Measurements from ENCODE around the gene NFILZ. TPM values are rescaled to one million over a fixed set of nuclear protein-coding genes. Genes with fewer than 3 reads are reported as not detected.
A peak's percentile ranks its signal among the peaks of the same experiment; 100 is the strongest.
"Not testable (repeated sequence)": the region's sequence is repeated elsewhere in the genome, so short reads cannot be mapped to it uniquely, and the experiment has no call there.

Gene NFILZ
- polyA plus RNA-seq, 2 donors: not detected

- Histone ChIP-seq H3K27ac (ENCODE audit: low read depth in 2 of 2, low read length in 1 of 2) (peak overlapping the region in 1 of 2 donors; percentile 63), H3K9me3 (ENCODE audit: control insufficient read depth in 2 of 2, insufficient read depth in 1 of 2, low read depth in 1 of 2, low read length in 1 of 2) (no peaks in the 10 kb centered on the region), H3K4me3 (ENCODE audit: low read depth in 1 of 2, low read length in 2 of 2) (peak overlapping the region in 1 of 2 donors; percentile 40), H3K27me3 (ENCODE audit: control insufficient read depth in 1 of 2, insufficient read depth in 2 of 2, low read length in 2 of 2) (peaks cover 0 to 2% of the 10 kb centered on the region in 2 donors), H3K4me1 (ENCODE audit: control insufficient read depth in 2 of 2, insufficient read depth in 2 of 2, low read length in 1 of 2) (peaks cover 0 to 11% of the 10 kb centered on the region in 2 donors), H3K36me3 (ENCODE audit: control insufficient read depth in 2 of 2, insufficient read depth in 2 of 2, low read length in 1 of 2) (no peaks in the 10 kb centered on the region)
- 3 to 5% methylated on average over 7 to 9 of the region's 9 CpGs for WGBS, 2 donors
Observed at GRCh38 chr19:8610936-8611300, 19.5 kb upstream of the NFILZ start.

GRCh38 chr19:8611391-8611876 lies 19.0 kb upstream of the NFILZ start:
- 33 to 34% methylated on average over 18 of the region's 18 CpGs for WGBS, 2 donors
- Histone ChIP-seq H3K9me3 (ENCODE audit: control insufficient read depth in 2 of 2, insufficient read depth in 1 of 2, low read depth in 1 of 2, low read length in 1 of 2) (no peaks in the 10 kb centered on the region), H3K27ac (ENCODE audit: low read depth in 2 of 2, low read length in 1 of 2) (peak overlapping the region; percentile 1 to 17), H3K4me1 (ENCODE audit: control insufficient read depth in 2 of 2, insufficient read depth in 2 of 2, low read length in 1 of 2) (peaks cover 0 to 11% of the 10 kb centered on the region in 2 donors), H3K36me3 (ENCODE audit: control insufficient read depth in 2 of 2, insufficient read depth in 2 of 2, low read length in 1 of 2) (no peaks in the 10 kb centered on the region), H3K4me3 (ENCODE audit: low read depth in 1 of 2, low read length in 2 of 2) (no peak overlapping the region), H3K27me3 (ENCODE audit: control insufficient read depth in 1 of 2, insufficient read depth in 2 of 2, low read length in 2 of 2) (peaks cover 0 to 2% of the 10 kb centered on the region in 2 donors)

- Histone ChIP-seq H3K27me3 (ENCODE audit: control insufficient read depth in 1 of 2, insufficient read depth in 2 of 2, low read length in 2 of 2) (peaks cover 0 to 2% of the 10 kb centered on the region in 2 donors), H3K4me3 (ENCODE audit: low read depth in 1 of 2, low read length in 2 of 2) (no peak overlapping the region), H3K36me3 (ENCODE audit: control insufficient read depth in 2 of 2, insufficient read depth in 2 of 2, low read length in 1 of 2) (no peaks in the 10 kb centered on the region), H3K4me1 (ENCODE audit: control insufficient read depth in 2 of 2, insufficient read depth in 2 of 2, low read length in 1 of 2) (peaks cover 0 to 10% of the 10 kb centered on the region in 2 donors), H3K27ac (ENCODE audit: low read depth in 2 of 2, low read length in 1 of 2) (peak overlapping the region; percentile 1 to 17), H3K9me3 (ENCODE audit: control insufficient read depth in 2 of 2, insufficient read depth in 1 of 2, low read depth in 1 of 2, low read length in 1 of 2) (no peaks in the 10 kb centered on the region)
- WGBS, 2 donors: 38 to 43% methylated on average over 12 of the region's 12 CpGs
Observed at GRCh38 chr19:8611877-8612806, 18.3 kb upstream of the NFILZ start.

- 39 to 45% methylated on average over 5 of the region's 5 CpGs for WGBS, 2 donors
- Histone ChIP-seq H3K27ac (ENCODE audit: low read depth in 2 of 2, low read length in 1 of 2) (no peak overlapping the region), H3K9me3 (ENCODE audit: control insufficient read depth in 2 of 2, insufficient read depth in 1 of 2, low read depth in 1 of 2, low read length in 1 of 2) (no peaks in the 10 kb centered on the region)
Observed at GRCh38 chr19:8612807-8613171, 17.6 kb upstream of the NFILZ start.

GRCh38 chr19:8614455-8614854 lies 16.0 kb upstream of the NFILZ start:
- WGBS, 2 donors: 67 to 79% methylated on average over 2 of the region's 2 CpGs
- Histone ChIP-seq H3K4me3 (ENCODE audit: low read depth in 1 of 2, low read length in 2 of 2) (no peak overlapping the region), H3K36me3 (ENCODE audit: control insufficient read depth in 2 of 2, insufficient read depth in 2 of 2, low read length in 1 of 2) (no peaks in the 10 kb centered on the region), H3K4me1 (ENCODE audit: control insufficient read depth in 2 of 2, insufficient read depth in 2 of 2, low read length in 1 of 2) (peaks cover 0 to 7% of the 10 kb centered on the region in 2 donors), H3K27ac (ENCODE audit: low read depth in 2 of 2, low read length in 1 of 2) (no peak overlapping the region), H3K9me3 (ENCODE audit: control insufficient read depth in 2 of 2, insufficient read depth in 1 of 2, low read depth in 1 of 2, low read length in 1 of 2) (no peaks in the 10 kb centered on the region), H3K27me3 (ENCODE audit: control insufficient read depth in 1 of 2, insufficient read depth in 2 of 2, low read length in 2 of 2) (peaks cover 0 to 2% of the 10 kb centered on the region in 2 donors)

More at GRCh38 chr19:8612807-8613171, 17.6 kb upstream of the NFILZ start:
- no peak overlapping the region for H3K4me3 ChIP-seq (ENCODE audit: low read depth in 1 of 2, low read length in 2 of 2)
- peaks cover 0 to 2% of the 10 kb centered on the region in 2 donors for H3K27me3 ChIP-seq (ENCODE audit: control insufficient read depth in 1 of 2, insufficient read depth in 2 of 2, low read length in 2 of 2)
- no peaks in the 10 kb centered on the region for H3K36me3 ChIP-seq (ENCODE audit: control insufficient read depth in 2 of 2, insufficient read depth in 2 of 2, low read length in 1 of 2)
- peaks cover 0 to 7% of the 10 kb centered on the region in 2 donors for H3K4me1 ChIP-seq (ENCODE audit: control insufficient read depth in 2 of 2, insufficient read depth in 2 of 2, low read length in 1 of 2)

GRCh38 chr19:8615024-8615423 lies 15.4 kb upstream of the NFILZ start:
- WGBS, 2 donors: 30 to 32% methylated on average over 6 of the region's 6 CpGs
- H3K27ac ChIP-seq (ENCODE audit: low read depth in 2 of 2, low read length in 1 of 2): no peak overlapping the region

GRCh38 chr19:8615813-8616596 lies 14.4 kb upstream of the NFILZ start:
- Histone ChIP-seq H3K9me3 (ENCODE audit: control insufficient read depth in 2 of 2, insufficient read depth in 1 of 2, low read depth in 1 of 2, low read length in 1 of 2) (no peaks in the 10 kb centered on the region), H3K36me3 (ENCODE audit: control insufficient read depth in 2 of 2, insufficient read depth in 2 of 2, low read length in 1 of 2) (no peaks in the 10 kb centered on the region), H3K4me3 (ENCODE audit: low read depth in 1 of 2, low read length in 2 of 2) (no peak overlapping the region), H3K27ac (ENCODE audit: low read depth in 2 of 2, low read length in 1 of 2) (no peak overlapping the region), H3K4me1 (ENCODE audit: control insufficient read depth in 2 of 2, insufficient read depth in 2 of 2, low read length in 1 of 2) (no peaks in the 10 kb centered on the region), H3K27me3 (ENCODE audit: control insufficient read depth in 1 of 2, insufficient read depth in 2 of 2, low read length in 2 of 2) (no peaks in the 10 kb centered on the region)
- 29 to 36% methylated on average over 22 to 23 of the region's 23 CpGs for WGBS, 2 donors

More at GRCh38 chr19:8615024-8615423, 15.4 kb upstream of the NFILZ start:
- H3K9me3 ChIP-seq (ENCODE audit: control insufficient read depth in 2 of 2, insufficient read depth in 1 of 2, low read depth in 1 of 2, low read length in 1 of 2): no peaks in the 10 kb centered on the region
- H3K4me1 ChIP-seq (ENCODE audit: control insufficient read depth in 2 of 2, insufficient read depth in 2 of 2, low read length in 1 of 2): peaks cover 0 to 4% of the 10 kb centered on the region in 2 donors
- no peak overlapping the region for H3K4me3 ChIP-seq (ENCODE audit: low read depth in 1 of 2, low read length in 2 of 2)
- H3K27me3 ChIP-seq (ENCODE audit: control insufficient read depth in 1 of 2, insufficient read depth in 2 of 2, low read length in 2 of 2): no peaks in the 10 kb centered on the region
- H3K36me3 ChIP-seq (ENCODE audit: control insufficient read depth in 2 of 2, insufficient read depth in 2 of 2, low read length in 1 of 2): no peaks in the 10 kb centered on the region

GRCh38 chr19:8616861-8617260 lies 13.6 kb upstream of the NFILZ start:
- WGBS, 2 donors: 76% methylated on average over 6 of the region's 6 CpGs
- H3K9me3 ChIP-seq (ENCODE audit: control insufficient read depth in 2 of 2, insufficient read depth in 1 of 2, low read depth in 1 of 2, low read length in 1 of 2): no peaks in the 10 kb centered on the region
- no peak overlapping the region for H3K27ac ChIP-seq (ENCODE audit: low read depth in 2 of 2, low read length in 1 of 2)
- H3K36me3 ChIP-seq (ENCODE audit: control insufficient read depth in 2 of 2, insufficient read depth in 2 of 2, low read length in 1 of 2): no peaks in the 10 kb centered on the region
- no peak overlapping the region for H3K4me3 ChIP-seq (ENCODE audit: low read depth in 1 of 2, low read length in 2 of 2)
- H3K27me3 ChIP-seq (ENCODE audit: control insufficient read depth in 1 of 2, insufficient read depth in 2 of 2, low read length in 2 of 2): no peaks in the 10 kb centered on the region
- H3K4me1 ChIP-seq (ENCODE audit: control insufficient read depth in 2 of 2, insufficient read depth in 2 of 2, low read length in 1 of 2): no peaks in the 10 kb centered on the region

GRCh38 chr19:8617325-8617724 lies 13.1 kb upstream of the NFILZ start:
- H3K27me3 ChIP-seq (ENCODE audit: control insufficient read depth in 1 of 2, insufficient read depth in 2 of 2, low read length in 2 of 2); H3K36me3 ChIP-seq (ENCODE audit: control insufficient read depth in 2 of 2, insufficient read depth in 2 of 2, low read length in 1 of 2); H3K4me3 ChIP-seq (ENCODE audit: low read depth in 1 of 2, low read length in 2 of 2); H3K4me1 ChIP-seq (ENCODE audit: control insufficient read depth in 2 of 2, insufficient read depth in 2 of 2, low read length in 1 of 2); H3K27ac ChIP-seq (ENCODE audit: low read depth in 2 of 2, low read length in 1 of 2); H3K9me3 ChIP-seq (ENCODE audit: control insufficient read depth in 2 of 2, insufficient read depth in 1 of 2, low read depth in 1 of 2, low read length in 1 of 2): not testable (repeated sequence)
- WGBS, 2 donors: 68 to 69% methylated on average over 15 of the region's 15 CpGs
